COLO668 (cell line): ENCODE results near the gene SALL4.
A peak's percentile ranks its signal among the peaks of the same experiment; 100 is the strongest.
"Not testable (repeated sequence)": the region's sequence is repeated elsewhere in the genome, so short reads cannot be mapped to it uniquely, and the experiment has no call there.

Experiments
- DNase-seq: peaks from one replicate; lab custom pipeline; 2025; ENCODE audit not compliant: unreplicated experiment; lab: John Stamatoyannopoulos, UW

Gene SALL4

GRCh38 chr20:51803148-51803854 lies 980 bp upstream of the SALL4 start:
- no peak for DNase-seq

GRCh38 chr20:51801823-51802123 lies 548 bp downstream of the SALL4 start:
- DNase-seq = no peak

GRCh38 chr20:51801122-51801822 lies 1.0 kb downstream of the SALL4 start:
- DNase-seq = no peak

- DNase-seq = peak; percentile 5
These were observed 1.5 kb downstream of the SALL4 start for GRCh38 chr20:51800872-51801121.

GRCh38 chr20:51800060-51800871 lies 2.1 kb downstream of the SALL4 start:
- DNase-seq = peak; percentile 62

- DNase-seq = no peak
These were observed 2.9 kb downstream of the SALL4 start for GRCh38 chr20:51799401-51799860.

DNA sequence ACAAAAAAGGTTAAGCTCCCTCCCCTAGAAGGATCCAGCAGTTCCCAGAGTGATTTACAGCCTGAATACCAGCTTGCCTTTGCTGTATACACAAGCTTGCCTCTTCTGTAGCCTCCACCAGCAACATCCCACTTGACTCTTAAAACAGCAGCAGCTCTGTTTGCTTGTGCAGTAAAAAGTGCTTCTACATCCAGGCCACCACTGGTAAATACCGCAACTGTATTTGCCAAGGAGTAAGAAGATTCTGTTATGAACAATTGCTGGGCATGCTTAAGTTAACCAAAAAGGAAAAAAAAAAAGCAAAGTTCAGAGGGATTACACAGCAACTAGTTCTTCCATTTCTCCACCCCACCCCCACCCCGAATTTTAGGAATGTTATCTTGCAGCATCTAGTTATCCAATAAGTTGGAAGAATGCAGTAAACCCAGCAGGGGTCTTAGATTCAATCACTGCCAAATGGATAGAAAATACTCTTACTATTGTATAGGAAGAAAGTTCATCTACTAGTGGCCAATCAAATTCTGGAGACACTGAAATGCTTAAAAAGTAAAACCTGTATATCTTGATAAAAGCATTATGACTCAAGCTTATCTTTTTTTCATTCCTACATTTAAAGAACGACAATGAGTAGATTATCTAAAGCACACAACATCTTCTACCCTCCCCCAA lies 4.8 kb downstream of the SALL4 start:
- no peak for DNase-seq

DNA sequence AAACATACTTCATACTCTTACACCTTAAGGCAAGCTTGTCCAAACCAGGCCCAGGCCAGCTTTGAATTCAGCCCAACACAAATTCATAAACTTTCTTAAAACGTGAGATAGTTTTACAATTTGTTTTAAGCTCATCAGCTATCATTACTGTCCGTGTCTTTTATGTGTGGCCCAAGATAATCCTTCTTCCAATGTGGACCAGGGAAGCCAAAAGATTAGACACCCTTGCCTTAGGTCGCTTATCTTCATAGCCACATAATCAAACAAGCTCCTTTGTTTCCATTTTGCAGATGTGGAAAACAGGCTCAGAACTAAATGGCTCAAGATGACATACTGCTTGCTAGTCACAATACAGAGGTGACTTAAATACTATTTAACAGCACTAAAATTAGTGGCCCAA lies 6.0 kb downstream of the SALL4 start:
- no peak for DNase-seq

DNA sequence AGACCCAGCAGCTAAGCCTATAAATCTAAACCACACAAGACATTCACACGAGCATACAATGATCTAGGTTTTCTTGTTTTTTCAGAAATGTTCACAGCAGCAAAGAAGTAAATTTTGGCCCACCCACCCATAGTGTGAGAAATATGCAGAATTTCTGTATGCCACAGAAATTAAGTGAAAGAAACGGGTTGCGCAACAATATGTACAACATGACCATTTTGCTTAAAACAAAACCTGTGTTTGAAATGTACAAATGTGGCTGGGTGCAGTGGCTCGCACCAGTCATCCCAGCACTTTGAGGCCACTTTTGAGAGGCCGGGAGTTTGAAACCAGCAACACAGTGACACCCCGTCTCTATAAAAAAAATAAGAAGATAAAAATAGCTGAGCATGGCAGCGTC lies 9.4 kb downstream of the SALL4 start:
- DNase-seq = no peak

GRCh38 chr20:51791626-51792025 lies 10.7 kb downstream of the SALL4 start:
- DNase-seq = no peak

DNA sequence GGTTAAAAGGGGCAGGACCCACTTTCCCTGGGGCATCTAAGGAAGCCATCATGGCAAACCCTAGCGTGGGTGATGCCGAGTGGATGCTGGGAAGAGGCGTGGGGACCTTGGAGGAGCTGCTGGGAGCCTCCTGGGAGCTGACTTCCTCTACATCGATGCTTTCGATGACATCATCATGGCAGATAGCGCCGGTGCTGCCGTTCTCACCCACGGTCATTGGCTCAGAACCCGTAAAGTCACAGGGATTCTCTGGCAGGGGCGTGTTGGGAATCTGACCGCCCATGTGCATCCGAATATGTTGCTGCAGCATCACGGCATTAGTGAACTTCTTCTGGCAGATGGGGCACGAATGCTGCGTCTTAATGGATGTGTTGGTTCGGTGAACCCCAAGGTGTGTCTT lies 12.1 kb downstream of the SALL4 start:
- DNase-seq = no peak

DNA sequence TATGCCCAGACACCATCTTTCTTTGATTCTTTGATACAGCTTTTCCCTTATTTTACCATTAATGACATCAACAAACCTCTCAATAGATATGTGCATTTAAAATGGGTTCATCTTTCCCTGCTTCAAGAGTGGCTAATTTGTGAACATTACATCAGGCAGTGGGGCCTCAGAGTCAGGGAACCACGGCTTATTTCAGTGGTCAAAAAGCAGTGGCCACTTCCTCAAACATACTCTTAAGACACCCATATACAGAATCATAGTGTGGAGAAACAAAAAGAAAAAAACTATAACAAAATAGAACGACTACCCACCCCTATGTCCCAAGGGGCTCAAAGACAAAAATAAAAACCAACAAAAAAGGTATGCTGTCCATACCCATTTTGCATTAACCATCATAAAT lies 12.9 kb downstream of the SALL4 start:
- no peak for DNase-seq

DNA sequence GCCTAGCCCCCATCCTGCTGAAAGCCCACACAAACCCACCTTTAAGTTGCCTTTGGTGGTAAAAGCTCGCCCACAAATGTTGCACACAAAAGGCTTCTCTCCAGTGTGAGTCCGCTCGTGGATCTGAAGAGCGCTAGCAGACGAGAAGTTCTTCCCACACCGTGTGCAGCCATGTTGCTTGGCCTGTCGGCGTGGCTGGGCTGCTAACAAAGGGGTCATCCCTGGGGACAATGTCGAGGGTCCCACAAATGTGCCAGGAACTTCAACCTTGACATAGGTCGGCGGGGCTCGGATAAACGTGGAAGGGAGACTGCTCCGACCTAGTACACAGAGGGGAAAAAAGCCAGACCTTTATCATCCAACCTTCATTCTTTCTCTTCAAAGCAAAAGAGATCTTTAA lies 13.5 kb downstream of the SALL4 start:
- no peak for DNase-seq

DNA sequence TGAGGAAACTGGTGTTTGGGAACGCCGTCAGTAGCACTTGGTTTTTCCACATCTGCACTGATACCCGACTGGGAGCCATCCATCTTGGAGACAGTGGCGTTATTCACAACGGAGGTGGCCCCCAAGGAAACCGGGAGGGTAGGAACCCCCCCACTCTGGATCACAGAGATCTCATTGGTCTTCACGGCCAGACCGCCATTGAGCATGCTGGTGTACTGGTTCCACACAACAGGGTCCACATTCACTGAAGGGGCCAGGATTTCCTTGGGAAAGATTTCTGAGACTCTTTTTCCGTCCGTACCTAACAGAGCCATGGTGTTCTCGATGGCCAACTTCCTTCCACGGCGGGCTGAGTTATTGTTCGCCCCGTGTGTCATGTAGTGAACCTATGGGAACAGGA lies 18.0 kb downstream of the SALL4 start:
- no peak for DNase-seq

- not testable (repeated sequence) for DNase-seq
These were observed 24.0 kb downstream of the SALL4 start for GRCh38 chr20:51778229-51778759.

DNA sequence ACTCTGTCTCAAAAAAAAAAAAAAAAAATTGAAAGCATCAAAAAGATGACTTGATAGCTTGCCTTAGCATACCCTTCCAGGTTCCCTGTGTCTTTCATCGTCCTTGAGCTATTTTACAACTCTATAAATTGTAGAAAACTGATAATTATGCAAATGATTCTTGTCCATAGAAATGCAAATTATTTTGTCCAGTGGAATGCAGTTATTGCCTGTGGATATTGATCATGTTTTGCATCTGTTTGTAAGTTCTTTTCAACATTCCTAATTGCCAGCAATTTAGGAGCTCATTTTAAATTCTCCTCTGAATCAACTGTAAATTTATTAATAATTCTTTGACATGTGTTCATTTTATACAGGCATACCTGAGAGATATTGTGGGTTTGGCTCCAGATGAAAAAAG lies 27.1 kb downstream of the SALL4 start:
- no peak for DNase-seq

- DNase-seq = no peak
These were observed 30.1 kb downstream of the SALL4 start for GRCh38 chr20:51772236-51772635.

GRCh38 chr20:51769976-51770615 lies 32.2 kb downstream of the SALL4 start:
- DNase-seq = no peak

- no peak for DNase-seq
These were observed 33.4 kb downstream of the SALL4 start for GRCh38 chr20:51768759-51769517.
